DMS53 treated with DMSO at 0.1 percent for 48 hours (cell line): ENCODE results near the gene RPP30.
A peak's percentile ranks its signal among the peaks of the same experiment; 100 is the strongest.

ENCODE experiments used
- DNase-seq: peaks from one replicate; lab custom pipeline; 2025; ENCODE audit not compliant: unreplicated experiment; lab: John Stamatoyannopoulos, UW

Gene RPP30

GRCh38 chr10:90871766-90872647 is at the start of gene RPP30:
RPP30 (plus strand) TSS chr10:90871974; CDS start chr10:90871987, 13 bp downstream.
- DNase-seq, result peak; percentile 86

GRCh38 chr10:90822508-90822907 is 49.3 kb upstream of the RPP30 start:
- DNase-seq, result no peak

- no peak for DNase-seq
Measured at GRCh38 chr10:90832111-90832510, 39.7 kb upstream of the RPP30 start.

GRCh38 chr10:90834326-90834725 is 37.4 kb upstream of the RPP30 start:
- DNase-seq, result no peak

- DNase-seq, result no peak
Measured at GRCh38 chr10:90837486-90837885, 34.3 kb upstream of the RPP30 start.

GRCh38 chr10:90842725-90843124 is 29.0 kb upstream of the RPP30 start:
- no peak for DNase-seq

- DNase-seq, result no peak
Measured at GRCh38 chr10:90845726-90846125, 26.0 kb upstream of the RPP30 start.

- DNase-seq, result no peak
Measured at GRCh38 chr10:90846746-90847145, 25.0 kb upstream of the RPP30 start.

GRCh38 chr10:90847436-90847835 is 24.3 kb upstream of the RPP30 start:
- DNase-seq, result peak; percentile 24

GRCh38 chr10:90849956-90850749 is 21.6 kb upstream of the RPP30 start:
- no peak for DNase-seq

- no peak for DNase-seq
Measured at GRCh38 chr10:90855126-90855525, 16.6 kb upstream of the RPP30 start.

- DNase-seq, result no peak
Measured at GRCh38 chr10:90856261-90856660, 15.5 kb upstream of the RPP30 start.

- no peak for DNase-seq
Measured at GRCh38 chr10:90856964-90857634, 14.7 kb upstream of the RPP30 start.

- peak; percentile 36 for DNase-seq
Measured at GRCh38 chr10:90857635-90858460, 13.9 kb upstream of the RPP30 start, which contains the start of gene HTR7. HTR7 (minus strand) TSS chr10:90858039; CDS start chr10:90857671, 368 bp downstream.

- no peak for DNase-seq
Measured at GRCh38 chr10:90858461-90858968, 13.3 kb upstream of the RPP30 start.

- DNase-seq, result no peak
Measured at GRCh38 chr10:90859321-90859751, 12.4 kb upstream of the RPP30 start.

- no peak for DNase-seq
Measured at GRCh38 chr10:90860790-90861189, 11.0 kb upstream of the RPP30 start.

- DNase-seq, result peak; percentile 17
Measured at GRCh38 chr10:90862908-90863514, 8.8 kb upstream of the RPP30 start.

- no peak for DNase-seq
Measured at GRCh38 chr10:90865401-90865800, 6.4 kb upstream of the RPP30 start.
